Femur (tissue), 1 donor: ENCODE measurements around the gene SPEM3.
"Not testable (repeated sequence)": the region's sequence is repeated elsewhere in the genome, so short reads cannot be mapped to it uniquely, and the experiment has no call there.

Experiments used
- DNase-seq: peaks from one replicate; pipeline ENCODE4 v3.0.0-alpha.2; 2017

Gene SPEM3

GRCh38 chr17:7443499-7444485 lies 15.1 kb downstream of the SPEM3 start:
- DNase-seq: no peak

- DNase-seq: peak; percentile 84
These were observed 16.3 kb downstream of the SPEM3 start, which contains the start of gene CHRNB1 for GRCh38 chr17:7444682-7445618. Gene CHRNB1 (plus strand): TSS chr17:7445061. CDS start chr17:7445128, 67 bp downstream.

- no peak for DNase-seq
These were observed 16.9 kb downstream of the SPEM3 start for GRCh38 chr17:7445619-7445968.

GRCh38 chr17:7448461-7448860 lies 19.8 kb downstream of the SPEM3 start:
- DNase-seq: no peak

- DNase-seq: no peak
These were observed 31.4 kb downstream of the SPEM3 start for GRCh38 chr17:7459961-7460545.

- no peak for DNase-seq
These were observed 32.4 kb downstream of the SPEM3 start for GRCh38 chr17:7460850-7461660.

GRCh38 chr17:7462474-7463371 lies 34.1 kb downstream of the SPEM3 start:
- DNase-seq: no peak

- DNase-seq: no peak
These were observed 34.8 kb downstream of the SPEM3 start for GRCh38 chr17:7463372-7463846.

GRCh38 chr17:7464081-7464480 lies 35.4 kb downstream of the SPEM3 start:
- no peak for DNase-seq

- no peak for DNase-seq
These were observed 37.1 kb downstream of the SPEM3 start for GRCh38 chr17:7465597-7466275.

- DNase-seq: no peak
These were observed 37.6 kb downstream of the SPEM3 start for GRCh38 chr17:7466318-7466638.

GRCh38 chr17:7466639-7467341 lies 38.1 kb downstream of the SPEM3 start:
- peak; percentile 65 for DNase-seq

- no peak for DNase-seq
These were observed 38.8 kb downstream of the SPEM3 start for GRCh38 chr17:7467498-7467897.

- DNase-seq: no peak
These were observed 39.6 kb downstream of the SPEM3 start for GRCh38 chr17:7468290-7468689.

GRCh38 chr17:7468804-7469389 lies 40.2 kb downstream of the SPEM3 start:
- DNase-seq: no peak

GRCh38 chr17:7469843-7470242 lies 41.2 kb downstream of the SPEM3 start:
- not testable (repeated sequence) for DNase-seq

GRCh38 chr17:7470457-7470973 lies 41.9 kb downstream of the SPEM3 start:
- not testable (repeated sequence) for DNase-seq

GRCh38 chr17:7471729-7472128 lies 43.1 kb downstream of the SPEM3 start:
- no peak for DNase-seq

- not testable (repeated sequence) for DNase-seq
These were observed 46.1 kb downstream of the SPEM3 start for GRCh38 chr17:7474767-7475166.
